Activated T-cell treated with anti-CD3 and anti-CD28 coated beads for 4 hours (primary cell): ENCODE data around the gene GLRA3.

Experiments
- DNase-seq: peaks from one replicate; pipeline ENCODE4 v3.0.0-alpha.2; 2020

GLRA3 gene

GRCh38 chr4:174591243-174592021 lies 237.6 kb downstream of the GLRA3 start:
- DNase-seq, result no peak

- DNase-seq, result no peak
Observed at GRCh38 chr4:174590336-174590735, 238.7 kb downstream of the GLRA3 start.
